Stimulated activated effector memory CD8-positive, alpha-beta T cell treated with anti-CD3 and anti-CD28 coated beads, Interleukin-12 subunit alpha, Interleukin-12 subunit beta, amount 100 ng/mL, for 72 hours (primary cell): ENCODE data around the gene ENTR1.

Source experiments
- ATAC-seq: fragments of 150-1000 bp; cut with Tn5 transposase; 2 replicates; pipeline ENCODE4 v1.10.0; 2021
- DNase-seq, 2 donors: peaks; one replicate each; pipeline ENCODE4 v3.0.0; 2021 to 2022; ENCODE audit warnings: low spot score in 2 of 2
- H3K27ac Mint-ChIP-seq: one replicate; pipeline ENCODE4 v1.8.0; 2022; ENCODE audit warnings: mild to moderate bottlenecking, mixed read lengths
- H3K36me3 Mint-ChIP-seq: one replicate; pipeline ENCODE4 v1.8.0; 2022; ENCODE audit warnings: mild to moderate bottlenecking, mixed read lengths
- H3K4me1 Mint-ChIP-seq: one replicate; pipeline ENCODE4 v1.8.0; 2022; ENCODE audit warnings: mixed read lengths
- H3K4me3 Mint-ChIP-seq: one replicate; pipeline ENCODE4 v1.8.0; 2022; ENCODE audit warnings: mild to moderate bottlenecking, mixed read lengths
- H3K9me3 Mint-ChIP-seq: one replicate; pipeline ENCODE4 v1.8.0; 2022; ENCODE audit warnings: mixed read lengths

Gene ENTR1

DNA sequence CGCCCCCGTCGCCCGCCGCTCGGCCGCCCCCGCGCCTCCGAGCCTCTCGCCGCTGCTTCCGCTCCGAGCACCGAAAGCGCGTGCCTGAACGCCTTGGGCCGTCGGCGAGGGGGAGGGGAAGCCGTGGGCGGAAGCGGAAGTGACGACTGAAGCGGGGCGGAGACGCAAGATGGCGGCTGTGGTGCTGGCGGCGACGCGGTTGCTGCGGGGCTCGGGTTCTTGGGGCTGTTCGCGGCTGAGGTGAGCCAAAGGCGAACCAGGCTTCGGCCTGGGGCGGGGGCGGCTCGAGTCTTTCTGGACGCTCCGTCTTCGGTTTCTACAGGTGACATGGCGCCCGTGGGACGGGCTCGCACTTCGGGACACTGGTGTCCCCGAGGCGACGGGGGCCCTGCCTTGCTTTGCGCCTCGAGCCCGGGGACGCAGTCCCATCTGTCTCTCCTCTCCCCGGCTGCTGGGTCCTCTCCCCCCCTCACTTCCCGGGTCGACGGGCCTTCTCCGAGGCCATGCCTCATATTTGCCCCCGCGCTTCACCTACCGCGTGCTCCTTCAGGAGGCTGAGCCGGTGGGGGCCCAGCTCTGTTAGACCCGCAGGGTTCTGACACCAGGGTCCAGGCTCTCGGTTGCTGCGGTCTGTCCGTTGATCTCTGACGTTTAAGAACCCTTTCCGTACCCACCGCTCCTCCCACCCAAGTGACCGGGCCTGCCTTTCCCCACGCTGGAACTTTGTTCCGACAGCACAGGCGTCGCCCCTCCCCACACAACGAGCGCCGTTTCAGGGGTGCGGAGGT lies at the start of gene ENTR1, which contains the start of gene PMPCA:
Gene ENTR1 (minus strand): TSS at position 115 of the 788 bp plus-strand sequence. CDS start 217 bp downstream, outside the sequence.
Gene PMPCA (plus strand): TSS at position 159 of the 788 bp plus-strand sequence. CDS start 11 bp downstream, at position 170.
- Mint-ChIP-seq H3K27ac (peak within 1 kb of the TSS; percentile 94), H3K4me3 (peak within 1 kb of the TSS; percentile 85), H3K9me3 (no peaks in the 10 kb centered on the region), H3K4me1 (peaks cover 49% of the 10 kb centered on the region), H3K36me3 (peaks cover 98% of the 10 kb centered on the region)
- DNase-seq (peak; percentile 97 to 99), ATAC-seq (peak; percentile 89)

DNA sequence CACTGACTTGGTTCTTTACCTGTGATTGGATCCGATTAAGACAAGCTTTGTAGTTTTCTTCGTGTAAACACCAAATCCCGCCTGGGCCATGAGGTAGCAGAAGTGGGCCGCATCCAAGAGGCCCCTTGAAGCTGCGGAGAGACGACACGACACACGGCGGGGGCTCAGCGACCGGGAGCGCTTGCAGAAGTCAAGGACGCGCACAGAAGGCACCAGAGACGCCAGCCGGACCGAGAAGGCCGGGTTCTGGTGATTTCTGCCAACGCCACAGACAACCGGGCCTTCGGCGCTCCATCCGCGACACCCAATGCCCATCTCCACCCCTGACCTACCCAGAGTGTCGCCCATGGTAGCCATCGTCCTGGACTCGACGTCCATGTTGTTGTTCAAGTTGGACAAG lies 49.0 kb upstream of the ENTR1 start:
- Mint-ChIP-seq H3K36me3 (peaks cover 98% of the 10 kb centered on the region), H3K9me3 (no peaks in the 10 kb centered on the region), H3K4me1 (no peaks in the 10 kb centered on the region), H3K4me3 (no peak overlapping the region), H3K27ac (no peak overlapping the region)
- ATAC-seq = no peak
- DNase-seq = no peak

- no peaks in the 10 kb centered on the region for H3K9me3 Mint-ChIP-seq
- H3K36me3 Mint-ChIP-seq = peaks cover 98% of the 10 kb centered on the region
- no peak for DNase-seq
- no peaks in the 10 kb centered on the region for H3K4me1 Mint-ChIP-seq
- ATAC-seq = no peak
- H3K4me3 Mint-ChIP-seq = no peak overlapping the region
- H3K27ac Mint-ChIP-seq = no peak overlapping the region
Measured at GRCh38 chr9:136457326-136457725, 46.9 kb upstream of the ENTR1 start.

- Mint-ChIP-seq H3K4me3 (no peak overlapping the region), H3K9me3 (no peaks in the 10 kb centered on the region), H3K27ac (no peak overlapping the region), H3K4me1 (no peaks in the 10 kb centered on the region), H3K36me3 (peaks cover 98% of the 10 kb centered on the region)
- DNase-seq = no peak
- no peak for ATAC-seq
Measured at GRCh38 chr9:136456258-136456657, 45.8 kb upstream of the ENTR1 start.

DNA sequence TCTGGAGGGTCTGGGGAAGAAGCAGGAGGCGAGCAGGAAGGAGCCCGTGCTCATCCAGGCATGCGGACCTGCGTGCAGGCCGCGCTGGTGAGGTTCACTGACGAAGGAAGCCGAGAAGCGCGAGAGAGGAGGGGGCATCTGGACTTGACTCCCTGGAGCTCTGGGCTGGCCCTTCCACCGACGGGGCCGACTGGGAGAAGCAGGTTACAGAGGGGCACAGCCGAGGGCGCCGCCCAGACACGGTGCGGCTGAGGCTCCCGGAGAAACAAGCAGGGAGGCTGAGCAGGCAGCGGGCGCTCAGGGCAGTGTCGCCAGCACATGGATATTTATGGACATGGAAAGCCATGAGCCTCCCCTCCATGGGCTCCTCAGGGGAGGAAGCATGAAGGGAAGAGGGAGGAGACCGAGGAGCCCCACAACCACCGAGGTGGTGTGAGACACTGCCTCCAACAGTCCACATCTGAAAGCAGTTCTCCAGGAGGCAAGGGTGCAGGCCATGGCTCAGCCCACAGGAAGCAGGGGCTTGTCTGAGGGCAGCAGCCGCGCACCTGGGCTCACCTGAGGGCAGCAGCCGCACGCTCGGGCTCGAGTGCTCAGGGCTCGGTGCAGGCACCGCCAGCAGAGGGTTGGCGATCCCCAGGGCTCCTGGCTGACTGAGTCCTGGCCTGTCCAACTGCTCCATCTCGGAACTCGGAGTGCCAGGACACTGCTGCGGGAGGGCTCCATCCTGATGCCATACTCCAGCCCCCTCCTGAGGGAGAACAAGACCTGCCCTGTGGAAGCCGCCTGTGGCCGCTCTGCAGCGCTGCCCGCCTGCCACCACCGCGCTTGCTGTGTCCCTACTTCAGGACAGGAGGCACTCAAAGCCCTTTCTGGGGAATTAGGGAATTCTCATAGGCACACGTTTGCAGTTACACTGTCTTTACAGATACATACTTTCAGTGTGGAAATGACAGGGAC lies 44.9 kb upstream of the ENTR1 start:
- Mint-ChIP-seq H3K4me3 (no peak overlapping the region), H3K36me3 (peaks cover 98% of the 10 kb centered on the region), H3K9me3 (no peaks in the 10 kb centered on the region), H3K27ac (peak overlapping the region; percentile 56), H3K4me1 (no peaks in the 10 kb centered on the region)
- DNase-seq (no peak), ATAC-seq (no peak)

GRCh38 chr9:136454026-136454796 lies 43.8 kb upstream of the ENTR1 start:
- Mint-ChIP-seq H3K36me3 (peaks cover 98% of the 10 kb centered on the region), H3K4me1 (no peaks in the 10 kb centered on the region), H3K27ac (peak overlapping the region; percentile 56), H3K9me3 (no peaks in the 10 kb centered on the region), H3K4me3 (no peak overlapping the region)
- DNase-seq (no peak), ATAC-seq (peak; percentile 31)

DNA sequence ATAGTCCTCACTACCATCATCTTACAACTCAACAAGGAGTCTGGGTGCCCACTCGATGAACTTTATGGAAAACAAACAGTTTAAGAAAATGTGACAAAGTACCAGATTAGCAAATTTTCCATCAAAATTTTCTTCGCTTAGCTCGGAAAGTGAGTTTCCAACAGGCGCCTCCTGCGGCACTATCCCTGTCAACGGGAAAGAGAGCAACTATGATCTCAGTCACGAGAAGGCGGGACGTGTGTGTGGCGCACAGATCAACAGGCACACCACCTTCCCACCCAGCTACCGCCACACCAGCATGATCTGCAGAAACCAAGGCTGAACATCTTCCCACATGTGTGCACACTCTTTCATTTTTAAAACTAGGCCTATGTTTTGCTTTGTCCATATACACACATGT lies 42.9 kb upstream of the ENTR1 start:
- peak overlapping the region; percentile 32 for H3K27ac Mint-ChIP-seq
- no peaks in the 10 kb centered on the region for H3K4me1 Mint-ChIP-seq
- DNase-seq (no peak), ATAC-seq (no peak)
- H3K36me3 Mint-ChIP-seq = peaks cover 98% of the 10 kb centered on the region
- no peaks in the 10 kb centered on the region for H3K9me3 Mint-ChIP-seq
- no peak overlapping the region for H3K4me3 Mint-ChIP-seq

- H3K4me1 Mint-ChIP-seq = no peaks in the 10 kb centered on the region
- H3K4me3 Mint-ChIP-seq = no peak overlapping the region
- DNase-seq (no peak), ATAC-seq (no peak)
- no peak overlapping the region for H3K27ac Mint-ChIP-seq
- H3K36me3 Mint-ChIP-seq = peaks cover 98% of the 10 kb centered on the region
- no peaks in the 10 kb centered on the region for H3K9me3 Mint-ChIP-seq
Measured at GRCh38 chr9:136451221-136451877, 40.9 kb upstream of the ENTR1 start.

- Mint-ChIP-seq H3K27ac (no peak overlapping the region), H3K36me3 (peaks cover 100% of the 10 kb centered on the region), H3K4me1 (no peaks in the 10 kb centered on the region), H3K4me3 (no peak overlapping the region), H3K9me3 (no peaks in the 10 kb centered on the region)
- DNase-seq (no peak), ATAC-seq (no peak)
Measured at GRCh38 chr9:136448655-136449054, 38.2 kb upstream of the ENTR1 start.

DNA sequence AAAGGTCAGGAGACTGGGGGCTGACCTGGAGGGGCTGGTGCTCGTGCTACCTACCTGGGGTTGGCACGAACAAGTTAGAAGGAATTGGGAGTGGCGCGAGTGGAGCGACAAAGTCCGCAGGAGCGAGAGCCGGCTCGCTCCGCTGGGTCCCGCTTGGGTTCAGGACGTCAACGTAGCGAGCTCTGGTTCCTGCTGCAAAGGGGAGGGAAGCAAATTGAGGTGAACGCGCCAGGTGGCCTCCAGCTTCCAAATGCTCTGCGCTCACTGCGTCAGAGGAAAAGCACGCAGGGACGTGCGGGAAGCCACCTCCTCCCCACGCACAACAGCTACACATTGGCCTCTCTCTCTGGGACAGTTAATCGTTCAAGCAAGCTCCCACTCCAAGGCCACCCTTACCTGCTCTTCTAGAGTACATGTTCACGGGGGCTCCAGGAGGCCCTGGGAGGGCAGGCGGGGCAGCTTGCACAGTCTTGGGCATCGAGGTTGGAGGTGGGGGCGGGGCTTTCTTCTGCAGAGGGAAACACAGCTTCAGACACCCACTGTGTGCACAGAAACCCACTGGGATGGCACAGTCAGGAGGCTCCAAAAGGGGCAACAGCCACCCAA lies 36.9 kb upstream of the ENTR1 start:
- Mint-ChIP-seq H3K36me3 (peaks cover 100% of the 10 kb centered on the region), H3K27ac (peak overlapping the region; percentile 43), H3K9me3 (no peaks in the 10 kb centered on the region), H3K4me3 (no peak overlapping the region), H3K4me1 (no peaks in the 10 kb centered on the region)
- DNase-seq (no peak), ATAC-seq (no peak)

GRCh38 chr9:136445799-136446198 lies 35.4 kb upstream of the ENTR1 start:
- no peak overlapping the region for H3K27ac Mint-ChIP-seq
- peaks cover 99% of the 10 kb centered on the region for H3K36me3 Mint-ChIP-seq
- ATAC-seq (no peak), DNase-seq (no peak)
- H3K4me3 Mint-ChIP-seq = no peak overlapping the region
- H3K4me1 Mint-ChIP-seq = no peaks in the 10 kb centered on the region
- no peaks in the 10 kb centered on the region for H3K9me3 Mint-ChIP-seq

GRCh38 chr9:136444102-136444501 lies 33.7 kb upstream of the ENTR1 start:
- H3K4me1 Mint-ChIP-seq = no peaks in the 10 kb centered on the region
- DNase-seq = no peak
- H3K36me3 Mint-ChIP-seq = peaks cover 91% of the 10 kb centered on the region
- H3K27ac Mint-ChIP-seq = no peak overlapping the region
- no peak for ATAC-seq
- H3K4me3 Mint-ChIP-seq = no peak overlapping the region
- H3K9me3 Mint-ChIP-seq = no peaks in the 10 kb centered on the region

DNA sequence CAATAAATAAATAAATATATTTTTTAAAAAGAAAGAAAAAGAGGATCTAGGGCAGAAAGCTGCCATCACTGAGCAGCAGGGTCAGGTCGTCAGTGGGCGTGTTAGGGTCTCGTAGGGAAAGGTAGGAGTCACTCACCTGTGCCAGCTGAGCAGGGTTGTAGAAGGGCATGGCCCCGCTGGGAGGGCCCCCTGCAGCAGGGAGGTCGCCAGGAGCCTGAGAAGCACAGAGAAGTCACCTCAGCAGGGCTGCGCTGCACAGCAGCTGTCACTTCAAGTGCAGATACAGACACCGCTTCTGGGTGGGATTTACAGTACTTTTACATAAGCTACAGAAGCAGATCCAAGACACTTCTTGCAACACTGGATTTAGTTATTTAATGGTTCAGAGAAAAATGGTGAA lies 33.3 kb upstream of the ENTR1 start:
- H3K36me3 Mint-ChIP-seq = peaks cover 87% of the 10 kb centered on the region
- DNase-seq (no peak), ATAC-seq (no peak)
- H3K9me3 Mint-ChIP-seq = no peaks in the 10 kb centered on the region
- no peak overlapping the region for H3K27ac Mint-ChIP-seq
- no peak overlapping the region for H3K4me3 Mint-ChIP-seq
- no peaks in the 10 kb centered on the region for H3K4me1 Mint-ChIP-seq

- no peak for ATAC-seq
- H3K4me3 Mint-ChIP-seq = no peak overlapping the region
- DNase-seq = no peak
- no peak overlapping the region for H3K27ac Mint-ChIP-seq
- H3K9me3 Mint-ChIP-seq = no peaks in the 10 kb centered on the region
- H3K36me3 Mint-ChIP-seq = peaks cover 81% of the 10 kb centered on the region
- H3K4me1 Mint-ChIP-seq = no peaks in the 10 kb centered on the region
Measured at GRCh38 chr9:136443087-136443486, 32.7 kb upstream of the ENTR1 start.
